GM12892 (cell line): ENCODE data around the gene MAX.

ENCODE experiments used
- POLR2A ChIP-seq: IDR thresholded peaks from 2 replicates; pipeline ENCODE4 v1.6.1; 2011; ENCODE audit warnings: low read depth, low read length, control low read depth
- POLR2AphosphoS5 ChIP-seq: IDR thresholded peaks from 2 replicates; pipeline ENCODE4 v1.6.1; 2011; ENCODE audit warnings: low read depth, low read length, control low read depth
- TAF1 ChIP-seq: IDR thresholded peaks from 2 replicates; pipeline ENCODE4 v1.6.1; 2011; ENCODE audit warnings: low read depth, mild to moderate bottlenecking, control low read depth, low read length, borderline replicate concordance

DNA sequence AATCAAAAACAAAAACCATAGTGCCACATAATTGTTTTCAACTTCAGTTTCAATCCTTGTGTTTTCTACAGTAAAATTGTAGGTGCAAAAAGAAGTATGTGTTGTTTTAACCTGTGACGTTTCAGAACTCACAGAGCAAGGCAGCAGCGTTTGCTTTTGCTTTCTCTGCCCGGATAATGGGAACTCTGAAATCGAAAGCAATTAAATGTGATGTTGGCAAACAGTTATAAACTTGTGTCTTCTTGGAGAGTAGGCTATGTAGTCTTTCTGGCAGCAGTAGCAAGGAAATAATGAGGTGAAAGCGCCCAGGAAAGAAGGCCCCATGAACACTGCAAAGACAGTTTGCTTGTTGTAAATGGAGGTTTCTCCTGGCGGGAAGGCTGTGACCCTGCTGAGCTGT is 76.5 kb downstream of the MAX start:
- TF ChIP-seq POLR2A (no peak), POLR2AphosphoS5 (no peak), TAF1 (no peak)
